ENCODE measurements around the gene RAP1GAP2.

RAP1GAP2 gene

DNA sequence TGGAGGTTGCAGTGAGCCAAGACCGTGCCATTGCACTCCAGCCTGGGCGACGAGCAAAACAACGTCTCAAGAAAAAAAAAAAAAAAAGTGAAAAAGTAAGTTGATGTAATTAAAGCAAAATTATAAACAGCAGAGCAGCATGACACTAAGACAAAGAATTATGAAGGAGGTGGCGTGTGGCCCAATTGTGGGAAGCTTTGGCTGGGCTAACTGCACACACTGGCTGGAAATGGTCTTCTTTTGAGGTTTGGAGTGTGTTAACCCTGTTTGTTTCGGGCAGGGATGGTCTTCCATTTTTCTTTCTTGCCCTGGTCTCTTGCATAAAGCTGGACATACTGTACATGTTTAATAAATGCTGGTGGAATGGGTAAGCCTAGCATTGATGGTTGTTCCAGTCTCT lies 54.8 kb downstream of the RAP1GAP2 start:
- H3K4me3 ChIP-seq (ENCODE audit: low read length), result no peak overlapping the region
- peaks cover 67% of the 10 kb centered on the region for H3K27me3 ChIP-seq (replicated peaks; ENCODE audit: insufficient read depth, low read length)
- no peak overlapping the region for H2AFZ ChIP-seq (ENCODE audit: low read length)
- H3K79me2 ChIP-seq (ENCODE audit: low read length), result no peaks in the 10 kb centered on the region
- H4K20me1 ChIP-seq (ENCODE audit: insufficient read depth, low read length), result no peaks in the 10 kb centered on the region
- no peaks in the 10 kb centered on the region for H3K9me2 ChIP-seq (replicated peaks; ENCODE audit: insufficient read depth, low read length)
- TF ChIP-seq, protein P1, sequence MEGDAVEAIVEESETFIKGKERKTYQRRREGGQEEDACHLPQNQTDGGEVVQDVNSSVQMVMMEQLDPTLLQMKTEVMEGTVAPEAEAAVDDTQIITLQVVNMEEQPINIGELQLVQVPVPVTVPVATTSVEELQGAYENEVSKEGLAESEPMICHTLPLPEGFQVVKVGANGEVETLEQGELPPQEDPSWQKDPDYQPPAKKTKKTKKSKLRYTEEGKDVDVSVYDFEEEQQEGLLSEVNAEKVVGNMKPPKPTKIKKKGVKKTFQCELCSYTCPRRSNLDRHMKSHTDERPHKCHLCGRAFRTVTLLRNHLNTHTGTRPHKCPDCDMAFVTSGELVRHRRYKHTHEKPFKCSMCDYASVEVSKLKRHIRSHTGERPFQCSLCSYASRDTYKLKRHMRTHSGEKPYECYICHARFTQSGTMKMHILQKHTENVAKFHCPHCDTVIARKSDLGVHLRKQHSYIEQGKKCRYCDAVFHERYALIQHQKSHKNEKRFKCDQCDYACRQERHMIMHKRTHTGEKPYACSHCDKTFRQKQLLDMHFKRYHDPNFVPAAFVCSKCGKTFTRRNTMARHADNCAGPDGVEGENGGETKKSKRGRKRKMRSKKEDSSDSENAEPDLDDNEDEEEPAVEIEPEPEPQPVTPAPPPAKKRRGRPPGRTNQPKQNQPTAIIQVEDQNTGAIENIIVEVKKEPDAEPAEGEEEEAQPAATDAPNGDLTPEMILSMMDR (IDR thresholded peaks at IDR 0.05; ENCODE audit: low read length), result no peak
- TF ChIP-seq EZH2phosphoT487 (IDR thresholded peaks at IDR 0.05; ENCODE audit: low read length) (no peak), EZH2 (optimal IDR thresholded peaks at IDR 0.05; ENCODE audit: low read depth, low read length) (no peak)
- no peak overlapping the region for H3K4me2 ChIP-seq (ENCODE audit: low read depth, low read length)
- H3K4me1 ChIP-seq (ENCODE audit: low read length), result no peaks in the 10 kb centered on the region
- no peak overlapping the region for H3K27ac ChIP-seq (ENCODE audit: low read length)
- no peaks in the 10 kb centered on the region for H3K9me3 ChIP-seq (replicated peaks; ENCODE audit: insufficient read depth, low read length)
- DNase-seq, result no peak
- H3F3A ChIP-seq (ENCODE audit: insufficient read depth, low read length), result no peaks in the 10 kb centered on the region
- H3K9ac ChIP-seq (ENCODE audit: low read length), result no peak overlapping the region
- no peaks in the 10 kb centered on the region for H3K36me3 ChIP-seq (replicated peaks; ENCODE audit: insufficient read depth, low read length)

- Histone ChIP-seq H3K4me3 (ENCODE audit: low read length) (no peak overlapping the region), H4K20me1 (ENCODE audit: insufficient read depth, low read length) (no peaks in the 10 kb centered on the region), H3K4me1 (ENCODE audit: low read length) (no peaks in the 10 kb centered on the region), H3K9me3 (replicated peaks; ENCODE audit: insufficient read depth, low read length) (no peaks in the 10 kb centered on the region), H3K27me3 (replicated peaks; ENCODE audit: insufficient read depth, low read length) (peaks cover 67% of the 10 kb centered on the region), H2AFZ (ENCODE audit: low read length) (no peak overlapping the region), H3K4me2 (ENCODE audit: low read depth, low read length) (no peak overlapping the region), H3K79me2 (ENCODE audit: low read length) (no peaks in the 10 kb centered on the region), H3F3A (ENCODE audit: insufficient read depth, low read length) (no peaks in the 10 kb centered on the region), H3K36me3 (replicated peaks; ENCODE audit: insufficient read depth, low read length) (no peaks in the 10 kb centered on the region), H3K27ac (ENCODE audit: low read length) (no peak overlapping the region), H3K9ac (ENCODE audit: low read length) (no peak overlapping the region), H3K9me2 (replicated peaks; ENCODE audit: insufficient read depth, low read length) (no peaks in the 10 kb centered on the region)
- no peak for TF ChIP-seq EZH2phosphoT487 (IDR thresholded peaks at IDR 0.05; ENCODE audit: low read length)
- TF ChIP-seq, protein P1 (IDR thresholded peaks at IDR 0.05; ENCODE audit: low read length), result no peak
- no peak for TF ChIP-seq EZH2 (optimal IDR thresholded peaks at IDR 0.05; ENCODE audit: low read depth, low read length)
- DNase-seq, result no peak
Observed at GRCh38 chr17:2851615-2852014, 55.4 kb downstream of the RAP1GAP2 start.

GRCh38 chr17:2852221-2852620 lies 56.0 kb downstream of the RAP1GAP2 start:
- H3K9me2 ChIP-seq (replicated peaks; ENCODE audit: insufficient read depth, low read length), result no peaks in the 10 kb centered on the region
- TF ChIP-seq EZH2phosphoT487 (IDR thresholded peaks at IDR 0.05; ENCODE audit: low read length), result no peak
- TF ChIP-seq, protein P1 (IDR thresholded peaks at IDR 0.05; ENCODE audit: low read length), result no peak
- TF ChIP-seq EZH2 (optimal IDR thresholded peaks at IDR 0.05; ENCODE audit: low read depth, low read length), result no peak
- no peaks in the 10 kb centered on the region for H3F3A ChIP-seq (ENCODE audit: insufficient read depth, low read length)
- no peak overlapping the region for H3K27ac ChIP-seq (ENCODE audit: low read length)
- no peak overlapping the region for H3K9ac ChIP-seq (ENCODE audit: low read length)
- H3K4me3 ChIP-seq (ENCODE audit: low read length), result no peak overlapping the region
- H3K4me2 ChIP-seq (ENCODE audit: low read depth, low read length), result no peak overlapping the region
- no peak for DNase-seq
- no peaks in the 10 kb centered on the region for H3K9me3 ChIP-seq (replicated peaks; ENCODE audit: insufficient read depth, low read length)
- H3K27me3 ChIP-seq (replicated peaks; ENCODE audit: insufficient read depth, low read length), result peaks cover 68% of the 10 kb centered on the region
- H2AFZ ChIP-seq (ENCODE audit: low read length), result no peak overlapping the region
- no peaks in the 10 kb centered on the region for H3K79me2 ChIP-seq (ENCODE audit: low read length)
- H4K20me1 ChIP-seq (ENCODE audit: insufficient read depth, low read length), result no peaks in the 10 kb centered on the region
- no peaks in the 10 kb centered on the region for H3K36me3 ChIP-seq (replicated peaks; ENCODE audit: insufficient read depth, low read length)
- no peaks in the 10 kb centered on the region for H3K4me1 ChIP-seq (ENCODE audit: low read length)

All from MM.1S (cell line).